ENCODE data around the gene ICAM4.

GRCh38 chr19:10252707-10253106, 34.0 kb upstream of the ICAM4 start:
- TF ChIP-seq CTCF (IDR thresholded peaks at IDR 0.05; ENCODE audit: low read depth, low read length): no peak
- no peak for TF ChIP-seq POLR2A (IDR thresholded peaks at IDR 0.05; ENCODE audit: extremely low read depth, insufficient read length)

Measured in NB4 (cell line).